ENCODE results near the gene ZC3H11A.
"Not testable (repeated sequence)": the region's sequence is repeated elsewhere in the genome, so short reads cannot be mapped to it uniquely, and the experiment has no call there.

ZC3H11A gene

GRCh38 chr1:203799971-203800370, 4.5 kb downstream of the ZC3H11A start:
- Histone ChIP-seq H3K27me3 (ENCODE audit: control insufficient read depth, insufficient read depth, low read length) (no peaks in the 10 kb centered on the region), H3K36me3 (ENCODE audit: control insufficient read depth, insufficient read depth, low read length) (peaks cover 10% of the 10 kb centered on the region; the same call in 1 of the 2 replicates), H3K9me3 (ENCODE audit: control insufficient read depth, insufficient read depth, low read length) (no peaks in the 10 kb centered on the region; the same call in 1 of the 2 replicates), H3K4me1 (ENCODE audit: control insufficient read depth, insufficient read depth, low read length) (peaks cover 2% of the 10 kb centered on the region; the same call in 1 of the 2 replicates), H3K27ac (ENCODE audit: low read length) (no peak overlapping the region), H3K4me3 (ENCODE audit: low read length) (no peak overlapping the region)
- WGBS (ENCODE audit: insufficient coverage, insufficient read length) = no CpG with 5 or more reads among the region's 1 CpG
- DNase-seq (ENCODE audit: low read depth, low spot score) = no peak

GRCh38 chr1:203805689-203806088, 10.3 kb downstream of the ZC3H11A start:
- WGBS (ENCODE audit: insufficient coverage, insufficient read length) = no CpG with 5 or more reads among the region's 7 CpGs
- H3K36me3 ChIP-seq (ENCODE audit: control insufficient read depth, insufficient read depth, low read length) = peaks cover 9% of the 10 kb centered on the region; the same call in 1 of the 2 replicates

GRCh38 chr1:203807196-203807595, 11.8 kb downstream of the ZC3H11A start:
- H3K4me3 ChIP-seq (ENCODE audit: low read length) = no peak overlapping the region
- H3K9me3 ChIP-seq (ENCODE audit: control insufficient read depth, insufficient read depth, low read length) = no peaks in the 10 kb centered on the region
- H3K27ac ChIP-seq (ENCODE audit: low read length) = no peak overlapping the region
- H3K36me3 ChIP-seq (ENCODE audit: control insufficient read depth, insufficient read depth, low read length) = peaks cover 9% of the 10 kb centered on the region; the same call in 1 of the 2 replicates
- no peaks in the 10 kb centered on the region for H3K27me3 ChIP-seq (ENCODE audit: control insufficient read depth, insufficient read depth, low read length)
- no peak for DNase-seq (ENCODE audit: low read depth, low spot score)
- WGBS (ENCODE audit: insufficient coverage, insufficient read length) = no CpG with 5 or more reads among the region's 2 CpGs
- H3K4me1 ChIP-seq (ENCODE audit: control insufficient read depth, insufficient read depth, low read length) = no peaks in the 10 kb centered on the region; the same call in 1 of the 2 replicates

More at GRCh38 chr1:203805689-203806088, 10.3 kb downstream of the ZC3H11A start:
- Histone ChIP-seq H3K4me1 (ENCODE audit: control insufficient read depth, insufficient read depth, low read length) (no peaks in the 10 kb centered on the region; the same call in 1 of the 2 replicates), H3K27me3 (ENCODE audit: control insufficient read depth, insufficient read depth, low read length) (no peaks in the 10 kb centered on the region), H3K27ac (ENCODE audit: low read length) (no peak overlapping the region), H3K4me3 (ENCODE audit: low read length) (no peak overlapping the region), H3K9me3 (ENCODE audit: control insufficient read depth, insufficient read depth, low read length) (no peaks in the 10 kb centered on the region)
- DNase-seq (ENCODE audit: low read depth, low spot score) = no peak

GRCh38 chr1:203813581-203814341, 18.3 kb downstream of the ZC3H11A start:
- DNase-seq (ENCODE audit: low read depth, low spot score) = no peak
- Histone ChIP-seq H3K4me1 (ENCODE audit: control insufficient read depth, insufficient read depth, low read length) (no peaks in the 10 kb centered on the region; the same call in 1 of the 2 replicates), H3K9me3 (ENCODE audit: control insufficient read depth, insufficient read depth, low read length) (no peaks in the 10 kb centered on the region), H3K36me3 (ENCODE audit: control insufficient read depth, insufficient read depth, low read length) (peaks cover 6% of the 10 kb centered on the region; the same call in 1 of the 2 replicates), H3K27ac (ENCODE audit: low read length) (no peak overlapping the region), H3K27me3 (ENCODE audit: control insufficient read depth, insufficient read depth, low read length) (no peaks in the 10 kb centered on the region), H3K4me3 (ENCODE audit: low read length) (no peak overlapping the region)
- no CpG with 5 or more reads among the region's 2 CpGs for WGBS (ENCODE audit: insufficient coverage, insufficient read length)

GRCh38 chr1:203818399-203818798, 23.0 kb downstream of the ZC3H11A start:
- H3K27me3 ChIP-seq (ENCODE audit: control insufficient read depth, insufficient read depth, low read length) = no peaks in the 10 kb centered on the region
- H3K27ac ChIP-seq (ENCODE audit: low read length) = no peak overlapping the region
- peaks cover 26% of the 10 kb centered on the region; the same call in 1 of the 2 replicates for H3K36me3 ChIP-seq (ENCODE audit: control insufficient read depth, insufficient read depth, low read length)
- H3K9me3 ChIP-seq (ENCODE audit: control insufficient read depth, insufficient read depth, low read length) = no peaks in the 10 kb centered on the region
- H3K4me3 ChIP-seq (ENCODE audit: low read length) = no peak overlapping the region
- no CpG with 5 or more reads among the region's 6 CpGs for WGBS (ENCODE audit: insufficient coverage, insufficient read length)
- DNase-seq (ENCODE audit: low read depth, low spot score) = no peak
- no peaks in the 10 kb centered on the region for H3K4me1 ChIP-seq (ENCODE audit: control insufficient read depth, insufficient read depth, low read length)

- no peaks in the 10 kb centered on the region for H3K4me1 ChIP-seq (ENCODE audit: control insufficient read depth, insufficient read depth, low read length)
- H3K36me3 ChIP-seq (ENCODE audit: control insufficient read depth, insufficient read depth, low read length) = peaks cover 22% of the 10 kb centered on the region; the same call in 1 of the 2 replicates
- no peaks in the 10 kb centered on the region for H3K27me3 ChIP-seq (ENCODE audit: control insufficient read depth, insufficient read depth, low read length)
- H3K27ac ChIP-seq (ENCODE audit: low read length) = no peak overlapping the region
- DNase-seq (ENCODE audit: low read depth, low spot score) = no peak
- H3K4me3 ChIP-seq (ENCODE audit: low read length) = no peak overlapping the region
- no peaks in the 10 kb centered on the region for H3K9me3 ChIP-seq (ENCODE audit: control insufficient read depth, insufficient read depth, low read length)
- WGBS (ENCODE audit: insufficient coverage, insufficient read length) = no CpG with 5 or more reads among the region's 1 CpG
Measured at GRCh38 chr1:203823306-203823705, 27.9 kb downstream of the ZC3H11A start.

- Histone ChIP-seq H3K27me3 (ENCODE audit: control insufficient read depth, insufficient read depth, low read length) (no peaks in the 10 kb centered on the region), H3K9me3 (ENCODE audit: control insufficient read depth, insufficient read depth, low read length) (no peaks in the 10 kb centered on the region), H3K36me3 (ENCODE audit: control insufficient read depth, insufficient read depth, low read length) (peaks cover 17% of the 10 kb centered on the region; the same call in 1 of the 2 replicates), H3K4me1 (ENCODE audit: control insufficient read depth, insufficient read depth, low read length) (no peaks in the 10 kb centered on the region), H3K4me3 (ENCODE audit: low read length) (no peak overlapping the region), H3K27ac (ENCODE audit: low read length) (no peak overlapping the region)
- no peak for DNase-seq (ENCODE audit: low read depth, low spot score)
- WGBS (ENCODE audit: insufficient coverage, insufficient read length) = no CpG with 5 or more reads among the region's 2 CpGs
Measured at GRCh38 chr1:203826175-203826574, 30.8 kb downstream of the ZC3H11A start.

- no peak for DNase-seq (ENCODE audit: low read depth, low spot score)
- Histone ChIP-seq H3K9me3 (ENCODE audit: control insufficient read depth, insufficient read depth, low read length) (no peaks in the 10 kb centered on the region), H3K27ac (ENCODE audit: low read length) (no peak overlapping the region), H3K4me1 (ENCODE audit: control insufficient read depth, insufficient read depth, low read length) (no peaks in the 10 kb centered on the region), H3K27me3 (ENCODE audit: control insufficient read depth, insufficient read depth, low read length) (no peaks in the 10 kb centered on the region), H3K36me3 (ENCODE audit: control insufficient read depth, insufficient read depth, low read length) (peaks cover 15% of the 10 kb centered on the region; the same call in 1 of the 2 replicates), H3K4me3 (ENCODE audit: low read length) (no peak overlapping the region)
- 100% methylated on average over 1 of the region's 5 CpGs for WGBS (ENCODE audit: insufficient coverage, insufficient read length)
Measured at GRCh38 chr1:203828002-203828401, 32.6 kb downstream of the ZC3H11A start.

GRCh38 chr1:203828503-203828902, 33.1 kb downstream of the ZC3H11A start:
- no peaks in the 10 kb centered on the region for H3K9me3 ChIP-seq (ENCODE audit: control insufficient read depth, insufficient read depth, low read length)
- WGBS (ENCODE audit: insufficient coverage, insufficient read length) = no CpG with 5 or more reads among the region's 1 CpG
- no peaks in the 10 kb centered on the region for H3K4me1 ChIP-seq (ENCODE audit: control insufficient read depth, insufficient read depth, low read length)
- H3K4me3 ChIP-seq (ENCODE audit: low read length) = no peak overlapping the region
- no peaks in the 10 kb centered on the region for H3K27me3 ChIP-seq (ENCODE audit: control insufficient read depth, insufficient read depth, low read length)
- peaks cover 11% of the 10 kb centered on the region; the same call in 1 of the 2 replicates for H3K36me3 ChIP-seq (ENCODE audit: control insufficient read depth, insufficient read depth, low read length)
- no peak overlapping the region for H3K27ac ChIP-seq (ENCODE audit: low read length)
- DNase-seq (ENCODE audit: low read depth, low spot score) = no peak

GRCh38 chr1:203829247-203829646, 33.8 kb downstream of the ZC3H11A start:
- H3K36me3 ChIP-seq (ENCODE audit: control insufficient read depth, insufficient read depth, low read length) = peaks cover 14% of the 10 kb centered on the region; the same call in 1 of the 2 replicates
- H3K4me1 ChIP-seq (ENCODE audit: control insufficient read depth, insufficient read depth, low read length); H3K4me3 ChIP-seq (ENCODE audit: low read length); H3K27ac ChIP-seq (ENCODE audit: low read length); H3K27me3 ChIP-seq (ENCODE audit: control insufficient read depth, insufficient read depth, low read length); DNase-seq (ENCODE audit: low read depth, low spot score); H3K9me3 ChIP-seq (ENCODE audit: control insufficient read depth, insufficient read depth, low read length): not testable (repeated sequence)
- WGBS (ENCODE audit: insufficient coverage, insufficient read length) = no CpG with 5 or more reads among the region's 5 CpGs

All from iPS DF 6.9 (cell line).